Psoas muscle (tissue), 8 donors: ENCODE measurements around the gene NFIB. TPM values are rescaled to one million over a fixed set of nuclear protein-coding genes. Genes with fewer than 3 reads are reported as not detected.

ENCODE experiments used
- ATAC-seq, 4 donors: fragments of 200-7000 bp; cut with Tn5 transposase; one replicate each; pipeline ENCODE4 v1.9.1; 2020; ENCODE audit warnings: moderate library complexity in 3 of 4, mild to moderate bottlenecking in 2 of 4
- DNase-seq, 2 donors: peaks; one replicate each; pipeline ENCODE4 v3.0.0-alpha.2; 2020
- H3K27ac ChIP-seq: fragments of 200-600 bp; one replicate; pipeline ENCODE4 v1.8.0; 2022
- H3K27me3 ChIP-seq, 3 donors: fragments of 200-600 bp in 1 of 3; one replicate each; pipeline versions ENCODE4 v1.6.1 to v1.8.0; 2013 to 2022; ENCODE audit warnings: low read length in 2 of 3, mild to moderate bottlenecking in 2 of 3, moderate library complexity in 1 of 3; ENCODE audit not compliant: insufficient read depth in 3 of 3
- H3K36me3 ChIP-seq, 2 donors: fragments of 200-600 bp in 1 of 2; one replicate each; pipeline versions ENCODE4 v1.6.1 to v1.8.0; 2013 to 2022; ENCODE audit warnings: low read depth in 1 of 2, mild to moderate bottlenecking in 1 of 2, moderate library complexity in 1 of 2; ENCODE audit not compliant: insufficient read depth in 1 of 2
- H3K4me1 ChIP-seq: fragments of 200-600 bp; one replicate; pipeline ENCODE4 v1.8.0; 2022
- H3K4me3 ChIP-seq: fragments of 200-600 bp; one replicate; pipeline ENCODE4 v1.8.0; 2022; ENCODE audit warnings: mild to moderate bottlenecking
- H3K9me3 ChIP-seq: fragments of 200-600 bp; one replicate; pipeline ENCODE4 v1.8.0; 2022
- WGBS, 3 donors: extraction: QIAGEN DNeasy Blood & Tissue Kit; methylation state at CpG; one replicate each; pipeline versions ENCODE4 v1.1.6 to v1.1.7; 2013; 5-methylcytosine and 5-hydroxymethylcytosine counted together
- intact Hi-C, 2 donors: fragments of 100-400 bp; cut with DNase I; formaldehyde crosslinking; loops; one replicate each; pipeline versions ENCODE4 v1.11.0 to v1.14.2; 2022
- polyA plus RNA-seq, 3 donors: library from polyadenylated mRNA; stranded (reverse); fragments of 200-250 nt; gene quantifications; one replicate each; pipeline ENCODE4 v1.2.3, GENCODE V29; 2013
- total RNA-seq, 4 donors: library from RNA; stranded (reverse); fragmentation: NEBNext Ultra II Directional in 2 of 4; extraction: Animal tissue kit (Norgen Biotek cat#: 25700) in 2 of 4; gene quantifications; one replicate each; pipeline versions ENCODE4 v1.2.1 to v1.2.4, GENCODE V29; 2021 to 2023
- TF ChIP-seq, protein P1 (sequence below): fragments of 200-600 bp; IDR thresholded peaks from one replicate; pipeline ENCODE4 v1.8.0; 2022; ENCODE audit warnings: antibody characterized with exemption
- donor health status: healthy with polysubstance abuse.
- donor health status: DM: no; HTN: no; CAD: no; lungs with moderate emphysema.
- donor health status: Bipolar disorder and iron deficiency.
- donor health status: healthy.
- donor health status: DM: yes; HTN: yes; CAD: no.
- donor health status: DM: no; HTN: no; CAD: no.
- donor health status: DM: no; HTN: no; CAD: no.
- donor health status: DM: yes; HTN: yes; CAD: no.

Gene NFIB
- total and polyA plus RNA-seq, 7 donors = 5.8 to 65.1 (median 35.0) TPM

DNA sequence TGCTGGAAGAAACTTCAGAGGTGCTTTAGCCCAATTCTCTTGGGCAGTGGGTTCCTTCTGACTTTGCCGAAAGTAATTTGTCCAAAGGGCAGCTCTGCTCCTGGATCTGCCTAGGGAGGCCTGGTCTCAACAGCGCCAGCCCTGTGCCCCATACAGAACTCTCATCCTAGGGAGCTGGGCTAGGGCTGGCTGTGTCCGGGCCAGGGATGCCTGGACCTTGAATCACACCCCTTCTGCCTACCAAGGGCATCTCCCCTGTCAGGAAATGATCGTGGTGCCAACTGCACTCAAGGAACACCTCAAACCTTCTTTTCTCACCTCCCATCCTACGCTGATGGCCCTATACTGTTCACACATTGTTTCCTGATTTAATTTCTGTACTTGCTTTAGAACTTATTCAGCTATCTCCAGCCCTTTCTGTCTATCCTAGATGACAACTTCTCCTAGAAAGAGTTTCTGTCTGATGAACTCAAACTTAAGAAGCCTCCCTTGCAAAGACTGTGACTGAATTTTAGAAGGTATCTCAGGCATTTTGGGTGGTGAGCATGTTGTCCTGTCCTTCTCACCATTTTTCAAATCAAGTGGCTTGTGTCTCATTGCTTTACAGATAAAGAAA is 37.4 kb upstream of the NFIB start:
- 32 to 49% (median 46%) methylated on average over 5 of the region's 5 CpGs for WGBS, 3 donors
- DNase-seq (peak; percentile 63 to 77), ATAC-seq (peak; percentile 65 to 82 (median 71))
- Histone ChIP-seq H3K27ac (peak overlapping the region; percentile 83), H3K36me3 (no peaks in the 10 kb centered on the region), H3K27me3 (no peaks in the 10 kb centered on the region), H3K4me3 (peak overlapping the region; percentile 71), H3K4me1 (peaks cover 23% of the 10 kb centered on the region), H3K9me3 (no peaks in the 10 kb centered on the region)
- TF ChIP-seq, protein P1, sequence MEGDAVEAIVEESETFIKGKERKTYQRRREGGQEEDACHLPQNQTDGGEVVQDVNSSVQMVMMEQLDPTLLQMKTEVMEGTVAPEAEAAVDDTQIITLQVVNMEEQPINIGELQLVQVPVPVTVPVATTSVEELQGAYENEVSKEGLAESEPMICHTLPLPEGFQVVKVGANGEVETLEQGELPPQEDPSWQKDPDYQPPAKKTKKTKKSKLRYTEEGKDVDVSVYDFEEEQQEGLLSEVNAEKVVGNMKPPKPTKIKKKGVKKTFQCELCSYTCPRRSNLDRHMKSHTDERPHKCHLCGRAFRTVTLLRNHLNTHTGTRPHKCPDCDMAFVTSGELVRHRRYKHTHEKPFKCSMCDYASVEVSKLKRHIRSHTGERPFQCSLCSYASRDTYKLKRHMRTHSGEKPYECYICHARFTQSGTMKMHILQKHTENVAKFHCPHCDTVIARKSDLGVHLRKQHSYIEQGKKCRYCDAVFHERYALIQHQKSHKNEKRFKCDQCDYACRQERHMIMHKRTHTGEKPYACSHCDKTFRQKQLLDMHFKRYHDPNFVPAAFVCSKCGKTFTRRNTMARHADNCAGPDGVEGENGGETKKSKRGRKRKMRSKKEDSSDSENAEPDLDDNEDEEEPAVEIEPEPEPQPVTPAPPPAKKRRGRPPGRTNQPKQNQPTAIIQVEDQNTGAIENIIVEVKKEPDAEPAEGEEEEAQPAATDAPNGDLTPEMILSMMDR = no peak
- intact Hi-C loops = loop anchor here (5.0 to 10.0 kb wide), 3 partner anchors 34 to 924 kb away; no protein-coding TSS in a partner anchor

GRCh38 chr9:14350754-14351153 is 36.8 kb upstream of the NFIB start:
- H3K4me1 ChIP-seq = peaks cover 23% of the 10 kb centered on the region
- TF ChIP-seq, protein P1 = no peak

DNA sequence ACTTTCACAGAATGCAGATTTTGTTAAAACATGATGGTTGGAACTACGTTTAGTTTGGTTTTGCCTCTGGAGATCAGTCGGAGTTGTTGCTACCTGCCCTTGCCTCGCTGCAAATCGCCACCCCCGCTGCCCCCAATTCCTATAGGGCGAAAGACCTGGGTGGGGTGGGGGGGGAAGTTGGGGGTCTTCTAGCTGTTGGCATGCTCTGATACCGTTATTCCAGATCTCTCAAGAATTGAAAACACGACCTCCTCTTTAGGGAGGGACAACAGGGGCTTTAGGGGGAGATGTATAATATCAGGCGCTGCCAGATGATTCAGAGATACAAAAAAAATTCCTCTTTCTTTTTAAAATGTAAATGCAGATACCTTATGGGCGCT is 36.4 kb upstream of the NFIB start:
- Histone ChIP-seq H3K4me3 (peak overlapping the region; percentile 71), H3K27me3 (no peaks in the 10 kb centered on the region), H3K36me3 (no peaks in the 10 kb centered on the region), H3K9me3 (no peaks in the 10 kb centered on the region), H3K4me1 (peaks cover 23% of the 10 kb centered on the region), H3K27ac (peak overlapping the region; percentile 83)
- 58 to 65% (median 62%) methylated on average over 10 of the region's 10 CpGs for WGBS, 3 donors
- intact Hi-C loops = loop anchor here (5.0 to 10.0 kb wide), 3 partner anchors 33 to 923 kb away; no protein-coding TSS in a partner anchor
- ATAC-seq = no peak
- TF ChIP-seq, protein P1 = no peak
- DNase-seq = no peak

More at GRCh38 chr9:14350754-14351153, 36.8 kb upstream of the NFIB start:
- H3K27me3 ChIP-seq = no peaks in the 10 kb centered on the region
- peak overlapping the region; percentile 83 for H3K27ac ChIP-seq
- H3K36me3 ChIP-seq = no peaks in the 10 kb centered on the region
- H3K9me3 ChIP-seq = no peaks in the 10 kb centered on the region
- DNase-seq (no peak), ATAC-seq (no peak)
- intact Hi-C loops = loop anchor here (5.0 to 10.0 kb wide), 3 partner anchors 33 to 923 kb away; no protein-coding TSS in a partner anchor
- peak overlapping the region; percentile 71 for H3K4me3 ChIP-seq
- 19 to 38% (median 27%) methylated on average over 11 of the region's 11 CpGs for WGBS, 3 donors

DNA sequence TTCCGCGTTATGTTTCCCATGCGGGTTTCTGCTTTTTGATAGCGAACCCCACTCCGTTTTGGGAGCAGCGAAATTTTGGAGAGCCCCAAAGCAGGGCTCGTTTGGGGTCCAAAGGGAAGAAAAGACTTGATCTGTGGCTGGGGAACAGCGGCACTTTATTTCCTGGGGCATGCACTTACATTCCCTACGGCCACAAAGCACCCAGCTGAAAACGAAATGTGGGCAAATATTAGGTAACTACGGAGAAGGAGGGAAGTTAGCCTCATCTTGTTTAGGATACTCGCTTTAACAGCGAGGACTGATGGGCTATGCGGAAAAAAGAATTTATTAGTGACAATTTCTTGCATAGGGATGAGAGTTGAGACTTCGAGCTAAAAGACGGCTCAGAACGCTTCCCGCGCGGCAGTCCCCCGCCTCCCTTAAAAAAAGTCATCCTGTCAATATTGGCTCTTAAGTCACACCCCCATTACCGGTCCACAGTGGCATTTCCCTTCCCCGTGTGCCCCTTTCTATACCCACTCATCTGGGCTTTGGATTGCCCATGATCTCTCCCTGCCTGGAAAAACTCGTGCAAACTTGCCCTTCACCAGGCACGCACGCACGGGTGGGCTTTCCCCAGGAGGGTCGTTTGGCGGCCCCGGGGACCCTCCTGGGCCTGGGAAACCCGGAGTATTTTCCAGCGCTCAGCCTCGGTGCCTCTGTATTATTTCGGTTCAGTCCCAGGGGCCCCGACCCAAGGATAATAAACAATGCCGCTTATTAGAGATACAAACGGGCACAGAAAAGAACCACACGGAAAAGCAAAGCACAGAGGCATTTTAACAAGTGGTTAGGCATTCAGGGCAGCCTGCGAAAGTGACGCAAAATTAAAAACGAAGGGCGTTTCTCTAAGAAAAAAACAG is 35.8 kb upstream of the NFIB start:
- ATAC-seq (no peak), DNase-seq (no peak)
- H3K9me3 ChIP-seq = no peaks in the 10 kb centered on the region
- H3K4me3 ChIP-seq = peak overlapping the region; percentile 71
- H3K4me1 ChIP-seq = peaks cover 26% of the 10 kb centered on the region
- H3K27ac ChIP-seq = peak overlapping the region; percentile 83
- no peaks in the 10 kb centered on the region for H3K27me3 ChIP-seq
- H3K36me3 ChIP-seq = no peaks in the 10 kb centered on the region
- intact Hi-C loops = loop anchor here (5.0 to 10.0 kb wide), 4 partner anchors 32 to 922 kb away; no protein-coding TSS in a partner anchor
- TF ChIP-seq, protein P1 = no peak
- 45 to 55% (median 51%) methylated on average over 42 of the region's 42 CpGs for WGBS, 3 donors
